Measurements from ENCODE around the gene WDR3.
"Not testable (repeated sequence)": the region's sequence is repeated elsewhere in the genome, so short reads cannot be mapped to it uniquely, and the experiment has no call there.

The WDR3 gene

GRCh38 chr1:117929343-117930172 lies at the start of gene WDR3, which contains the start of gene GDAP2:
WDR3 (plus strand) TSS chr1:117929739; CDS start chr1:117933320, 3,581 bp downstream.
GDAP2 (minus strand) TSS chr1:117929621; CDS start chr1:117920357, 9,264 bp downstream.
- DNase-seq (ENCODE audit: low read depth in 2 of 2) = peak; percentile 90 to 94

GRCh38 chr1:117883616-117884015 lies 45.9 kb upstream of the WDR3 start:
- no peak for DNase-seq (ENCODE audit: low read depth in 2 of 2)

- no peak for DNase-seq (ENCODE audit: low read depth in 2 of 2)
Measured at GRCh38 chr1:117886101-117886795, 43.3 kb upstream of the WDR3 start.

- DNase-seq (ENCODE audit: low read depth in 2 of 2) = no peak
Measured at GRCh38 chr1:117890452-117890851, 39.1 kb upstream of the WDR3 start.

- DNase-seq (ENCODE audit: low read depth in 2 of 2) = no peak
Measured at GRCh38 chr1:117892512-117892911, 37.0 kb upstream of the WDR3 start.

- no peak for DNase-seq (ENCODE audit: low read depth in 2 of 2)
Measured at GRCh38 chr1:117894078-117894477, 35.5 kb upstream of the WDR3 start.

- DNase-seq (ENCODE audit: low read depth in 2 of 2) = peak; percentile 17 to 52
Measured at GRCh38 chr1:117895482-117896114, 33.9 kb upstream of the WDR3 start.

- DNase-seq (ENCODE audit: low read depth in 2 of 2) = no peak
Measured at GRCh38 chr1:117897551-117897950, 32.0 kb upstream of the WDR3 start.

GRCh38 chr1:117899801-117900200 lies 29.7 kb upstream of the WDR3 start:
- no peak for DNase-seq (ENCODE audit: low read depth in 2 of 2)

- no peak for DNase-seq (ENCODE audit: low read depth in 2 of 2)
Measured at GRCh38 chr1:117902944-117903343, 26.6 kb upstream of the WDR3 start.

- DNase-seq (ENCODE audit: low read depth in 2 of 2) = no peak
Measured at GRCh38 chr1:117904485-117904884, 25.1 kb upstream of the WDR3 start.

GRCh38 chr1:117905019-117905418 lies 24.5 kb upstream of the WDR3 start:
- no peak for DNase-seq (ENCODE audit: low read depth in 2 of 2)

GRCh38 chr1:117911051-117911450 lies 18.5 kb upstream of the WDR3 start:
- no peak for DNase-seq (ENCODE audit: low read depth in 2 of 2)

GRCh38 chr1:117919376-117919775 lies 10.2 kb upstream of the WDR3 start:
- no peak for DNase-seq (ENCODE audit: low read depth in 2 of 2)

GRCh38 chr1:117921991-117922390 lies 7.5 kb upstream of the WDR3 start:
- DNase-seq (ENCODE audit: low read depth in 2 of 2) = no peak

GRCh38 chr1:117922717-117923116 lies 6.8 kb upstream of the WDR3 start:
- not testable (repeated sequence) for DNase-seq (ENCODE audit: low read depth in 2 of 2)

GRCh38 chr1:117925981-117926380 lies 3.6 kb upstream of the WDR3 start:
- no peak for DNase-seq (ENCODE audit: low read depth in 2 of 2)

- DNase-seq (ENCODE audit: low read depth in 2 of 2) = peak in 1 of 2 experiments; percentile 5
Measured at GRCh38 chr1:117928881-117929342, 627 bp upstream of the WDR3 start.

- no peak for DNase-seq (ENCODE audit: low read depth in 2 of 2)
Measured at GRCh38 chr1:117930173-117930447, 571 bp downstream of the WDR3 start.

GRCh38 chr1:117930484-117930883 lies 945 bp downstream of the WDR3 start:
- no peak for DNase-seq (ENCODE audit: low read depth in 2 of 2)

GRCh38 chr1:117932576-117932975 lies 3.0 kb downstream of the WDR3 start:
- no peak for DNase-seq (ENCODE audit: low read depth in 2 of 2)

- DNase-seq (ENCODE audit: low read depth in 2 of 2) = no peak
Measured at GRCh38 chr1:117933769-117934168, 4.2 kb downstream of the WDR3 start.

GRCh38 chr1:117942293-117942692 lies 12.8 kb downstream of the WDR3 start:
- no peak for DNase-seq (ENCODE audit: low read depth in 2 of 2)
